Measurements from ENCODE around the gene RINL.
A peak's percentile ranks its signal among the peaks of the same experiment; 100 is the strongest.

RINL gene

DNA sequence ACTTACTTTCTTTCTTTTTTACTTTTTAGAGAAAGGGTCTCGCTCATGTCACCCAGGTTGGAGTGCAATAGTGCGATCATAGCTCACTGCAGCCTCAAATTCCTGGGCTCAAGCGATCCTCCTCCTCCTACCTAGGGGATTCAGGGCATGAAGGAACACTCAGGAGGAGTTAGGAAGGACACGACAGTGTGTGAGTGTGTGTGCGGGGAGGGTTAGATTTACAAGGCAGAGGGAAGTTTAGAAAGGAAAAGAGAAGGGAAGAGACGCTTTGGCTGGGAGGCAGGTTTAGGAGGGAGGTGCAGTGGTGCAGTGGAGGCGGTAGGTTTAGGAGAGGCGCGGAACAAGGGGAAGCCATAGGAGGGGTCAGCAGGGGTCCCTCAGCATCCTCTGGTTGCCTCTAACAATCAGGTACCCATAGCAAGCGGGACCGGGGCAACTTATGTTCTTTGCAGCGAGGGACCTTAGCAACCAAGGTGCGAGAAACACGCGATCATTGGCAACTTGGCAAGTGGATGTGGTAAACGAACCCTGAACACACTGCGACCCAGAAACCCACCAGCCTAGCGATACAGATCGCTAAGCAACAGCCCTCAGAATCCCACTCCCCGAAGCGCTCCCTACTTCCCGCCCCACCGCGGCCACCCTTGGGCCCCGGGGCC lies 20.8 kb upstream of the RINL start:
- no peak for TF ChIP-seq CTCF (IDR thresholded peaks at IDR 0.05; ENCODE audit: low read depth, low read length, missing control alignments)
- no peak for DNase-seq (ENCODE audit: low read depth)
- in situ Hi-C loops (cut with HindIII; ENCODE audit: low sequenced_read_pairs): no loop called here
- H3K4me3 ChIP-seq (ENCODE audit: low read depth, low read length): peak overlapping the region; percentile 75

DNA sequence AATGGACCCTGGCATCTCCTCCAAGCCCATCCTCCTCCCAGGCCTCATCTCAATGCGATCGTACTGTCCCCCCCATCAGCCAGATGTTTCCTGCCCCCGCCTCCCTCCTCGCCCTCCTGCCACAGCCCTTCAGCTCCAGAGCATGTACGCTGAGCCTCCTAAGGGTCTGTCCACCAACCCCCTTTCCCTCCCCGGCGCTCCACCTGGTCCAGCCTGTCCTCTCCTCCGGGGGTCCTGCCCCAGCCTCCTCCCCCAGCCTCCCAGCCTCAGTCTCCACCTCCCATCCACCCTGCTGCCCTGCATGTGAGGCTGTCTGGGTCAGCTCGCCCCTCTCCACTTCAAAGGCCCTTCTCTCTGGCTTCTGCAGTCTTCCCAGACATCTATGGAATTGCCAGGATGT lies 16.9 kb upstream of the RINL start:
- no peak for DNase-seq (ENCODE audit: low read depth)
- TF ChIP-seq CTCF (IDR thresholded peaks at IDR 0.05; ENCODE audit: low read depth, low read length, missing control alignments): no peak
- H3K4me3 ChIP-seq (ENCODE audit: low read depth, low read length): no peak overlapping the region
- in situ Hi-C loops (cut with HindIII; ENCODE audit: low sequenced_read_pairs): no loop called here

DNA sequence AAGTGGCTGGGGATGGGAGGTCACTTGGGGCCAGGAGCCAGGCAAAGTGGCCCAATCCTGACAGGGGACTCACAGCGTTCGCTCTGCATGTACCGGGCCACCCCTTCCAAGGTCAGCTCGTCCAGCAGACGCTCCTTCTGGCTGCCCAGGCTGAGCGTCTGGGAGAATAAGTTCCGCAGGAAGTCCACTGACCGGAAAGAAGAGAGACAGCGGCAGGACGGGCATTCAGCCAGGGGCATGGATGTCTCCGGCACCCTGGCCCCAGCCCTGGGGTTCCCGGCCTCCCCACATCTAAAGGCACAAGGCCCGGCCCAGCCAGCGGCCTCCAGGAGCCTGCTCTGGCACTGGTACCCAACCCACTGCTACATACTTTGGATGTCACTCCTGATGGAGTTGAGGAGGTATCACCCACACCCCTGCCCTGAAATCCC lies 15.3 kb upstream of the RINL start:
- no peak for DNase-seq (ENCODE audit: low read depth)
- TF ChIP-seq CTCF (IDR thresholded peaks at IDR 0.05; ENCODE audit: low read depth, low read length, missing control alignments): no peak
- H3K4me3 ChIP-seq (ENCODE audit: low read depth, low read length): no peak overlapping the region
- in situ Hi-C loops (cut with HindIII; ENCODE audit: low sequenced_read_pairs): no loop called here

DNA sequence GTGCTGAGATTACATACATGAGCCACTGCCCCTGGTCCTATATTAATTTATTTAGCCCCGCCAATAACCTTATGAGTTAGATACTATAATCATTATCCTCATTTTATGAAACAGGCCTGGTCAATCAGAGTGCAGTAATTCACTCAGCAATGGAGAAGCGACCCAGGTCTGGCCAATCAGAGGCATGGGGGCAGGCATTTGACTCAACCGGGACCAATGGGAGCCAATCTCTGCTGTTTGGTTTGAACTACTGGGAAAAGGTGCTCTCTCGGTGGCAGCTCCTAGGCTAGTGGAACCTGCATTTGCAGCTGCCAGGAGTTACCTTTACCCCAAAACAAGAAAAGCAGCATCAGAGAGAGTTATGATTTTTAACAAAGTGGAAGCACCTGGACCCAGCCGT lies 14.8 kb upstream of the RINL start:
- no peak overlapping the region for H3K4me3 ChIP-seq (ENCODE audit: low read depth, low read length)
- no peak for TF ChIP-seq CTCF (IDR thresholded peaks at IDR 0.05; ENCODE audit: low read depth, low read length, missing control alignments)
- in situ Hi-C loops (cut with HindIII; ENCODE audit: low sequenced_read_pairs): no loop called here
- no peak for DNase-seq (ENCODE audit: low read depth)

DNA sequence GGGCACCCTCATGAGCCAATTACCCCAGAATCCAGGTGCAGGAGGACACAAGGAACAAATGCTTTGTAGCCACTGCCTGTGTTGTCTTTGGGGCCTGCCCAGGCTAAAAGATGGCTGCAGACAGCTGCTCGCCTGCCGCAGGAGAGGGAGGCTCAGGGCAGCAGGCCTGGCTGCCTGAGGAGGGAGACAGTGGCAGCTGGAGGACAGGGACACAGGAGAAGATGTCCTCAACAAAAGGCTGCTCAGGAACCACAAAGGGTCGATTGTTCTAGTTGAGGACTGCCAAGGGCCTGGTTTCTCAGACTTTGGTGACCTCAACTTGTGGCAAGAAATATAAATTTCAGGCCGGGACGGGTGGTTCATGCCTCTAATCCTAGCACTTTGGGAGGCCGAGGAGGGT lies 13.7 kb upstream of the RINL start:
- DNase-seq (ENCODE audit: low read depth): no peak
- TF ChIP-seq CTCF (IDR thresholded peaks at IDR 0.05; ENCODE audit: low read depth, low read length, missing control alignments): no peak
- no peak overlapping the region for H3K4me3 ChIP-seq (ENCODE audit: low read depth, low read length)
- in situ Hi-C loops (cut with HindIII; ENCODE audit: low sequenced_read_pairs): no loop called here

DNA sequence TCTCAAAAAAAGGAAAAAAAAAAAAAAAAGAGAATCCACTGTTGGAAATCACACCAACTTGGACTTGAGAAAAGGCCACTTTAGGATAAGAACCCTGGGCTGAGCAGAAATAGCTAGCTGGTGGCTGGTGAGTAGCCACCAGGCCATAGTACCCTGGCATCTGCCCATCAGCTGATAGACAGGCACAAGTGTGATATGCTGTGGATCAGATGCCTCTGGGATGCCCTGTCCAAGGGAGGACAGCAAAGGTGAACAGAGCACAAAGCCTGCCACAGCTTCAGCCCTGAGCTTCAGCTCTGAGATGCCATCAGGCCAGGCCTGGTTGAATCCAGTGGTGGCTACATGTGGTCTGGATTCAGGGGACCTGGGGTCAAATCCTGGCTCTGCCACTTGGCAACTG lies 12.6 kb upstream of the RINL start:
- no peak for DNase-seq (ENCODE audit: low read depth)
- H3K4me3 ChIP-seq (ENCODE audit: low read depth, low read length): no peak overlapping the region
- no peak for TF ChIP-seq CTCF (IDR thresholded peaks at IDR 0.05; ENCODE audit: low read depth, low read length, missing control alignments)
- in situ Hi-C loops (cut with HindIII; ENCODE audit: low sequenced_read_pairs): no loop called here

All from astrocyte of the cerebellum (primary cell).